Activated CD8-positive, alpha-beta T cell treated with anti-CD3 and anti-CD28 coated beads for 36 hours (primary cell): ENCODE data around the gene KRTAP22-1. TPM values are rescaled to one million over a fixed set of nuclear protein-coding genes. Genes with fewer than 3 reads are reported as not detected.

ENCODE experiments used
- ATAC-seq: fragments of 200-7000 bp; cut with Tn5 transposase; one replicate; pipeline ENCODE4 v1.10.0; 2021; ENCODE audit warnings: mild to moderate bottlenecking, moderate library complexity
- CTCF ChIA-PET: fragments of 350-600 bp; sonication (Branson Sonifier 250); formaldehyde crosslinking; loops from one replicate; lab custom pipeline; 2021; ENCODE audit warnings: antibody characterized with exemption; lab: Charles Lee
- POLR2A ChIA-PET: fragments of 350-600 bp; sonication (Branson Sonifier 250); formaldehyde crosslinking; loops from one replicate; lab custom pipeline; 2021; ENCODE audit warnings: antibody characterized with exemption; lab: Charles Lee
- DNase-seq: peaks from one replicate; pipeline ENCODE4 v3.0.0-alpha.2; 2020
- H3K27ac Mint-ChIP-seq: one replicate; pipeline ENCODE4 v1.8.0; 2021; ENCODE audit warnings: mild to moderate bottlenecking, mixed read lengths
- H3K27me3 Mint-ChIP-seq: one replicate; pipeline ENCODE4 v1.8.0; 2021; ENCODE audit warnings: mixed read lengths
- H3K36me3 Mint-ChIP-seq: one replicate; pipeline ENCODE4 v1.8.0; 2021; ENCODE audit warnings: low read depth, mixed read lengths
- H3K4me1 Mint-ChIP-seq: one replicate; pipeline ENCODE4 v1.8.0; 2021; ENCODE audit warnings: low read depth, mixed read lengths
- H3K4me3 Mint-ChIP-seq: one replicate; pipeline ENCODE4 v1.8.0; 2021; ENCODE audit warnings: mild to moderate bottlenecking, moderate library complexity, mixed read lengths
- H3K9me3 Mint-ChIP-seq: one replicate; pipeline ENCODE4 v1.8.0; 2021; ENCODE audit warnings: mixed read lengths
- intact Hi-C: fragments of 100-400 bp; cut with micrococcal nuclease; formaldehyde crosslinking; loops from one replicate; pipeline ENCODE4 v1.10.0; 2022
- total RNA-seq, 2 experiments: library from RNA; stranded (reverse); gene quantifications; one replicate each; pipeline ENCODE4 v1.2.3, GENCODE V29; 2021
- TF ChIP-seq, protein P1 (sequence below): fragments of 200-600 bp; IDR thresholded peaks from one replicate; pipeline ENCODE4 v1.8.0; 2022; ENCODE audit warnings: antibody characterized with exemption, mild to moderate bottlenecking

Gene KRTAP22-1
- total RNA-seq, 2 experiments from 2014 or later = not detected

GRCh38 chr21:30563072-30563471 is 37.8 kb upstream of the KRTAP22-1 start:
- no peaks in the 10 kb centered on the region for H3K4me1 Mint-ChIP-seq
- H3K27me3 Mint-ChIP-seq = no peaks in the 10 kb centered on the region
- DNase-seq (no peak), ATAC-seq (no peak)
- CTCF ChIA-PET = no interaction called here
- POLR2A ChIA-PET = no interaction called here
- intact Hi-C loops = no loop called here
- H3K9me3 Mint-ChIP-seq = no peaks in the 10 kb centered on the region
- no peak overlapping the region for H3K4me3 Mint-ChIP-seq
- H3K36me3 Mint-ChIP-seq = no peaks in the 10 kb centered on the region
- TF ChIP-seq, protein P1, sequence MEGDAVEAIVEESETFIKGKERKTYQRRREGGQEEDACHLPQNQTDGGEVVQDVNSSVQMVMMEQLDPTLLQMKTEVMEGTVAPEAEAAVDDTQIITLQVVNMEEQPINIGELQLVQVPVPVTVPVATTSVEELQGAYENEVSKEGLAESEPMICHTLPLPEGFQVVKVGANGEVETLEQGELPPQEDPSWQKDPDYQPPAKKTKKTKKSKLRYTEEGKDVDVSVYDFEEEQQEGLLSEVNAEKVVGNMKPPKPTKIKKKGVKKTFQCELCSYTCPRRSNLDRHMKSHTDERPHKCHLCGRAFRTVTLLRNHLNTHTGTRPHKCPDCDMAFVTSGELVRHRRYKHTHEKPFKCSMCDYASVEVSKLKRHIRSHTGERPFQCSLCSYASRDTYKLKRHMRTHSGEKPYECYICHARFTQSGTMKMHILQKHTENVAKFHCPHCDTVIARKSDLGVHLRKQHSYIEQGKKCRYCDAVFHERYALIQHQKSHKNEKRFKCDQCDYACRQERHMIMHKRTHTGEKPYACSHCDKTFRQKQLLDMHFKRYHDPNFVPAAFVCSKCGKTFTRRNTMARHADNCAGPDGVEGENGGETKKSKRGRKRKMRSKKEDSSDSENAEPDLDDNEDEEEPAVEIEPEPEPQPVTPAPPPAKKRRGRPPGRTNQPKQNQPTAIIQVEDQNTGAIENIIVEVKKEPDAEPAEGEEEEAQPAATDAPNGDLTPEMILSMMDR = no peak
- H3K27ac Mint-ChIP-seq = no peak overlapping the region

- H3K9me3 Mint-ChIP-seq = no peaks in the 10 kb centered on the region
- no peak for ATAC-seq
- no peak for DNase-seq
Observed at GRCh38 chr21:30563630-30564029, 37.3 kb upstream of the KRTAP22-1 start.

GRCh38 chr21:30567617-30568016 is 33.3 kb upstream of the KRTAP22-1 start:
- no peak overlapping the region for H3K4me3 Mint-ChIP-seq
- H3K4me1 Mint-ChIP-seq = no peaks in the 10 kb centered on the region
- TF ChIP-seq, protein P1 = no peak
- ChIA-PET POLR2A (no interaction called here), CTCF (no interaction called here)
- no peaks in the 10 kb centered on the region for H3K36me3 Mint-ChIP-seq
- ATAC-seq = no peak
- no peaks in the 10 kb centered on the region for H3K27me3 Mint-ChIP-seq
- H3K9me3 Mint-ChIP-seq = no peaks in the 10 kb centered on the region
- intact Hi-C loops = no loop called here
- no peak overlapping the region for H3K27ac Mint-ChIP-seq
- no peak for DNase-seq

More at GRCh38 chr21:30563630-30564029, 37.3 kb upstream of the KRTAP22-1 start:
- CTCF ChIA-PET = no interaction called here
- Mint-ChIP-seq H3K27me3 (no peaks in the 10 kb centered on the region), H3K36me3 (no peaks in the 10 kb centered on the region), H3K4me3 (no peak overlapping the region), H3K4me1 (no peaks in the 10 kb centered on the region), H3K27ac (no peak overlapping the region)
- TF ChIP-seq, protein P1 = no peak
- POLR2A ChIA-PET = no interaction called here
- intact Hi-C loops = no loop called here

DNA sequence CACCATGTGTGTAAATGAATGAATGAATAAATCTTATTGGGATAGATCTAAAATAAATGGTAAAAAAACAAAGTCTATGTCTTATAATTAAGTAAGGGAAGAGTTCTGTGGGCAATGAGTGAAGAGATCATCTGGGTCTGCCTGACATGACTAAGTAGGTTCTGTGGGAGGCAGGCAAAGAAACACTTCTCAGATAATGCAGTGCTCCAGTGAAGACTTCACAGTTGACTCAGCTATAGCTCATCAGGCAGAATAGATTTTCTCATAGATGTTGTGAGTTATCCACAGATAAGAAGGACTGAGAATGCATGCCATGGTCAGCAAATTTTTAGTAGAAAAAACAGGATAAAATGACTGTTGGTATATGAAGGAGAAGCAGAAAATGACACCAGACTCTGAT is 23.1 kb upstream of the KRTAP22-1 start:
- intact Hi-C loops = no loop called here
- TF ChIP-seq, protein P1 = no peak
- Mint-ChIP-seq H3K27me3 (no peaks in the 10 kb centered on the region), H3K27ac (no peak overlapping the region), H3K36me3 (no peaks in the 10 kb centered on the region), H3K4me1 (no peaks in the 10 kb centered on the region), H3K9me3 (no peaks in the 10 kb centered on the region), H3K4me3 (no peak overlapping the region)
- ChIA-PET POLR2A (no interaction called here), CTCF (no interaction called here)
- ATAC-seq (no peak), DNase-seq (no peak)

- Mint-ChIP-seq H3K27me3 (no peaks in the 10 kb centered on the region), H3K27ac (no peak overlapping the region), H3K9me3 (no peaks in the 10 kb centered on the region), H3K4me3 (no peak overlapping the region), H3K36me3 (no peaks in the 10 kb centered on the region), H3K4me1 (no peaks in the 10 kb centered on the region)
- DNase-seq = no peak
- intact Hi-C loops = no loop called here
- TF ChIP-seq, protein P1 = no peak
- ChIA-PET CTCF (interaction anchor here (0.6 kb wide), 1 partner anchor 75 kb away, joined by 3 read pairs; no protein-coding TSS in a partner anchor), POLR2A (no interaction called here)
- no peak for ATAC-seq
Observed at GRCh38 chr21:30579346-30579745, 21.5 kb upstream of the KRTAP22-1 start.
